Chondrocyte (in vitro differentiated cells): ENCODE measurements around the gene PNPLA8. TPM values are rescaled to one million over a fixed set of nuclear protein-coding genes. Genes with fewer than 3 reads are reported as not detected.

Experiments
- DNase-seq: peaks from one replicate; pipeline ENCODE4 v3.0.0; 2021; ENCODE audit warnings: mixed read lengths, low spot score
- H3K27ac Mint-ChIP-seq: one replicate; pipeline ENCODE4 v1.8.0; 2021; ENCODE audit warnings: mild to moderate bottlenecking, moderate library complexity, mixed read lengths; ENCODE audit not compliant: unreplicated experiment
- H3K27me3 Mint-ChIP-seq: 2 replicates; pipeline ENCODE4 v1.8.0; 2021; ENCODE audit warnings: low read depth, mixed read lengths
- H3K36me3 Mint-ChIP-seq: 2 replicates; pipeline ENCODE4 v1.8.0; 2021; ENCODE audit warnings: low read depth, mixed read lengths
- H3K4me1 Mint-ChIP-seq: 2 replicates; pipeline ENCODE4 v1.8.0; 2021; ENCODE audit warnings: low read depth, mild to moderate bottlenecking, mixed read lengths
- H3K4me3 Mint-ChIP-seq: one replicate; pipeline ENCODE4 v1.8.0; 2021; ENCODE audit warnings: mild to moderate bottlenecking, moderate library complexity, mixed read lengths; ENCODE audit not compliant: unreplicated experiment
- H3K9me3 Mint-ChIP-seq: 2 replicates; pipeline ENCODE4 v1.8.0; 2021; ENCODE audit warnings: low read depth, mixed read lengths
- total RNA-seq: library from RNA; stranded (reverse); gene quantifications from 3 replicates; pipeline ENCODE4 v1.2.1, GENCODE V29; 2021
- TF ChIP-seq, protein P1 (sequence below): fragments of 200-600 bp; sonication (generic); IDR thresholded peaks from 2 replicates; pipeline ENCODE4 v1.5.0; 2021; ENCODE audit warnings: antibody characterized with exemption, mild to moderate bottlenecking, moderate library complexity

The PNPLA8 gene
- total RNA-seq, 1 donor from 2014 or later, result 26.8 TPM

DNA sequence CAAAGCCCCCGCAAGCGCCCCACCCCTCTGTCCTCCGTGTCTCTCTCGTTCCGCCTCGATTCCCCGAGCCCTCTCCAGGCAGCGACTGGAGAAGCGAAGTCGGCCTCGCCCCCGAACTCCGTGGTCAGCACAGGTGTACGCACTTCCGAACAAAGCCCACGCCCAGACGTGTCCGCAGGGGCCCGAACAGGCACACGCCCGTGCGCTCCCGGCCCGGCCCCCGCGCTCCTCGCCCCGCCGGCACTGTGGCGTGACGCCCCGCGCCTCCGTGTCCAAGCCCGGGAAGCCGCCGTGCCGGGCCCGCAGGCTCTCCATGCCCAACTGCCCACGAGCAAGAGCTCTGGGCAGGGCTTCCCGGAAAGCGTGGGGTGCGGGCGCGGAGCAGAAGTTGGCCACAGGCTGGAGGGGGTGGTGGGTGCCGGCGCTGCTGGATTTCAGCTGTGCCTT, 70.4 kb downstream of the PNPLA8 start:
- TF ChIP-seq, protein P1, sequence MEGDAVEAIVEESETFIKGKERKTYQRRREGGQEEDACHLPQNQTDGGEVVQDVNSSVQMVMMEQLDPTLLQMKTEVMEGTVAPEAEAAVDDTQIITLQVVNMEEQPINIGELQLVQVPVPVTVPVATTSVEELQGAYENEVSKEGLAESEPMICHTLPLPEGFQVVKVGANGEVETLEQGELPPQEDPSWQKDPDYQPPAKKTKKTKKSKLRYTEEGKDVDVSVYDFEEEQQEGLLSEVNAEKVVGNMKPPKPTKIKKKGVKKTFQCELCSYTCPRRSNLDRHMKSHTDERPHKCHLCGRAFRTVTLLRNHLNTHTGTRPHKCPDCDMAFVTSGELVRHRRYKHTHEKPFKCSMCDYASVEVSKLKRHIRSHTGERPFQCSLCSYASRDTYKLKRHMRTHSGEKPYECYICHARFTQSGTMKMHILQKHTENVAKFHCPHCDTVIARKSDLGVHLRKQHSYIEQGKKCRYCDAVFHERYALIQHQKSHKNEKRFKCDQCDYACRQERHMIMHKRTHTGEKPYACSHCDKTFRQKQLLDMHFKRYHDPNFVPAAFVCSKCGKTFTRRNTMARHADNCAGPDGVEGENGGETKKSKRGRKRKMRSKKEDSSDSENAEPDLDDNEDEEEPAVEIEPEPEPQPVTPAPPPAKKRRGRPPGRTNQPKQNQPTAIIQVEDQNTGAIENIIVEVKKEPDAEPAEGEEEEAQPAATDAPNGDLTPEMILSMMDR, result no peak
- peaks cover 15% of the 10 kb centered on the region for H3K4me1 Mint-ChIP-seq
- H3K27ac Mint-ChIP-seq, result no peak overlapping the region
- peak overlapping the region; percentile 82 for H3K4me3 Mint-ChIP-seq
- H3K27me3 Mint-ChIP-seq, result peaks cover 25% of the 10 kb centered on the region
- H3K9me3 Mint-ChIP-seq, result no peaks in the 10 kb centered on the region
- no peaks in the 10 kb centered on the region for H3K36me3 Mint-ChIP-seq
- peak; percentile 93 for DNase-seq

DNA sequence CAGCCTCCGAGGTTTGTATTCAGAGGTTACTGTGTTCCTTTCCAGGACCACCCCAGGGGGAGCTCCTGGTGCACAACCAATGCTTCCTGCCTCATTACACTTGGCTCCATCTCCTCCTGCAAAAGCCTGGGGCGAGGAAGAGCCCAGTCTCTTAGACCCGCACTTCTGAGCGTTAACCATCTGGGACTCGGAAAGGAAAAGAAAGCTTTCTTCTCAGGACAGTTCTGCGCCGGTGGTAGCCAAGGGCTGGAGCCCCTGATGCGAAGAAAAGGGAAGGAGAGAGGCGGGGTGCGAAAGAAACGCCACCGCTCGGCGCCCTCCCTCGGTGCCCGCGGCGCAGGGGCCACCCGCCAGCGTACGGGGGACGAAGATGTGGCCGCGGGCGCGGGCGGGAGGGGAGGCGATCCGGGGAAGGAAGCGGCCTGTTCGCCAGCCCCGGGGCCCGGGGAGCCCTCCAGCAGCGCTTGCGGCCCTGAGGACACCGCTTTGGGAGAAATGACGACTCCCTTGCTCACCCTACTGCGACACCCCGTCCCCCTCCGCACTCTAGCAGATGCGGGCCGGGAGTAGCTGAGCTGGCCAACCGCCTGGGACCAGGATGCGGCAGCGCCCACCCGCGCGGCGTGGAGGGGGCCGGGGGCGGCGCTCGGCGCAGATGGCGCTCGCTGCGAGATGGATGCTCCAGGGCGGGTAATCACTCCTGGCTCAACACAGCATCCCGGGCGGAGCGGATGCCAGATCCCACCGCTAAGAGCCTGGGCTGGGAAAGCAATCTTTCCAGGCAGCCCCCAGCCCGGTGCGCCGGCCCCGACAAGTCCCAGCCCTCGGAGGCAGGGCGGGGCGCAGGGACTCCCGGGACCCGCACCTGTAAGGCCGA, 71.0 kb downstream of the PNPLA8 start:
- TF ChIP-seq, protein P1, result peak; percentile 46
- peaks cover 12% of the 10 kb centered on the region for H3K4me1 Mint-ChIP-seq
- H3K27ac Mint-ChIP-seq, result peak overlapping the region; percentile 25
- H3K9me3 Mint-ChIP-seq, result no peaks in the 10 kb centered on the region
- no peak for DNase-seq
- H3K36me3 Mint-ChIP-seq, result no peaks in the 10 kb centered on the region
- peaks cover 25% of the 10 kb centered on the region for H3K27me3 Mint-ChIP-seq
- peak overlapping the region; percentile 82 for H3K4me3 Mint-ChIP-seq

DNA sequence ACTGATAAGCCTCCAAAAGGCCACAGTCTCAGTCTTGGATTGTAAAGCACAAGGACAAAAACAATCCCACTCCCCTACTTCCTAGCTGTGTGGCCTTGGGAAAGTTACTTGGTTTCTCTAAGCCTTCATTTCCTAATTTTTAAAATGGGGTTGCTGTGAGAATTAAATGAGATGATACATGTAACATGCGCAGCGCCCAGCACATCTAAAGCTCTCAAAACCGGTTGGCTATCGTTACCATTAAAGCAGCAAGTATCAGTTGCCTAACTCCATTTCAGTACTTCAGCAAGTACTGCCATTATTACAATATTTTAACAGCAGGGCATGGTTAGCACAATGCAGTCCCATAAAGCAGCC, 71.6 kb downstream of the PNPLA8 start:
- no peak for DNase-seq
- H3K4me3 Mint-ChIP-seq, result peak overlapping the region; percentile 81
- H3K36me3 Mint-ChIP-seq, result no peaks in the 10 kb centered on the region
- TF ChIP-seq, protein P1, result no peak
- H3K27me3 Mint-ChIP-seq, result peaks cover 25% of the 10 kb centered on the region
- peaks cover 10% of the 10 kb centered on the region for H3K4me1 Mint-ChIP-seq
- no peaks in the 10 kb centered on the region for H3K9me3 Mint-ChIP-seq
- no peak overlapping the region for H3K27ac Mint-ChIP-seq

DNA sequence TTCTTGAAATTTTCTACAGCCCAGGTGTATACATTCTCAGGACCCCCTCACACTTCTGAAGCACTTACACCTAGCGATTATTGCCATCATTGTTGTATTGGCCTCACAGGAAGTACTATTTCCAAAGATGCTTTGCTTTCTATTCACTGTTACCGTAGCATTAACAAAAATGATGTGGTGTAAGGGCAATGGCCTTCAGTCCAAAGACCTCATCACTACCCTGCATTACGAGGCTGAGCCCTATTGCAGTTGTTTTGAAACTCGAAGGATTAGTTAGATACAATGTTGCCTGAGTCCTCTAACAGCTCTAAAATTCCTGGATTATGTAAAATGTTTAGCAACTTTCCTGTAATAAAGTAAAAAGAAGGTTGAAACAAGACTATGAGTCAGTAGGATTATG, 72.6 kb downstream of the PNPLA8 start:
- peaks cover 10% of the 10 kb centered on the region for H3K4me1 Mint-ChIP-seq
- H3K36me3 Mint-ChIP-seq, result no peaks in the 10 kb centered on the region
- H3K27ac Mint-ChIP-seq, result no peak overlapping the region
- H3K4me3 Mint-ChIP-seq, result no peak overlapping the region
- no peak for DNase-seq
- TF ChIP-seq, protein P1, result no peak
- peaks cover 28% of the 10 kb centered on the region for H3K27me3 Mint-ChIP-seq
- no peaks in the 10 kb centered on the region for H3K9me3 Mint-ChIP-seq

DNA sequence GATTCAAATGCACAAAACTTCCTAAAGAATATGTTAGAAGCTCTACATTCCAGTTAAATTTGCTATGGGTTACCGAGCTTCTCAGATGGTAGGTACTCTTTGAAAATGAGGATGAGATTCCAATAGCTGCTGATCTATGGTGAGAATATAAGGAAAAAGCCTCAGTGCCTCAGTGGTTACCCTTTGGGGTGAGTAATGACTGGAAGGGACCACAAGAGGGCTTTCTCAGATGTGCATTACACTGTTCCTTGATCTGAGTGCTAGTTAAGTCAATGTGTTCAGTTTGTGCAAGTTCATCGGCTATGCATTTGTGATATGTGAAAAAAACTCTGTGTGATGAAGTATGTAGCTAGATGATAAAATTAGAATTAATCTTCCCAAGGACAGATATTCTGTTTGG, 73.2 kb downstream of the PNPLA8 start:
- peaks cover 22% of the 10 kb centered on the region for H3K27me3 Mint-ChIP-seq
- H3K4me3 Mint-ChIP-seq, result no peak overlapping the region
- DNase-seq, result no peak

More for the DNA sequence above, 73.2 kb downstream of the PNPLA8 start:
- no peak overlapping the region for H3K27ac Mint-ChIP-seq
- TF ChIP-seq, protein P1, result peak; percentile 76
- H3K9me3 Mint-ChIP-seq, result no peaks in the 10 kb centered on the region
- no peaks in the 10 kb centered on the region for H3K36me3 Mint-ChIP-seq
- peaks cover 10% of the 10 kb centered on the region for H3K4me1 Mint-ChIP-seq
